Neural cell (in vitro differentiated cells): ENCODE measurements around the gene B3GALT5.

Experiments
- EP300 ChIP-seq: fragments of 450-650 bp; conservative IDR thresholded peaks from 2 replicates; pipeline ENCODE4 v1.6.1; 2014; ENCODE audit warnings: antibody characterized with exemption, mild to moderate bottlenecking, moderate library complexity; ENCODE audit not compliant: poor library complexity, severe bottlenecking
- EZH2 ChIP-seq: fragments of 200-600, 300-800 bp; shearing (Covaris generic), sonication (generic); IDR thresholded peaks from 2 replicates; pipeline ENCODE4 v1.6.1; 2014; ENCODE audit warnings: antibody characterized with exemption, low read length, borderline replicate concordance, mild to moderate bottlenecking; ENCODE audit not compliant: insufficient read depth, poor library complexity, severe bottlenecking
- MXI1 ChIP-seq: fragments of 450-650 bp; conservative IDR thresholded peaks from 2 replicates; pipeline ENCODE4 v1.6.1; 2014; ENCODE audit warnings: antibody characterized with exemption, mild to moderate bottlenecking; ENCODE audit not compliant: poor library complexity, severe bottlenecking
- TF ChIP-seq, protein P1 (sequence below): fragments of 450-650 bp; IDR thresholded peaks from 2 replicates; pipeline ENCODE4 v1.5.1; 2014; ENCODE audit warnings: antibody characterized with exemption, mild to moderate bottlenecking, moderate library complexity; ENCODE audit not compliant: poor library complexity, severe bottlenecking

DNA sequence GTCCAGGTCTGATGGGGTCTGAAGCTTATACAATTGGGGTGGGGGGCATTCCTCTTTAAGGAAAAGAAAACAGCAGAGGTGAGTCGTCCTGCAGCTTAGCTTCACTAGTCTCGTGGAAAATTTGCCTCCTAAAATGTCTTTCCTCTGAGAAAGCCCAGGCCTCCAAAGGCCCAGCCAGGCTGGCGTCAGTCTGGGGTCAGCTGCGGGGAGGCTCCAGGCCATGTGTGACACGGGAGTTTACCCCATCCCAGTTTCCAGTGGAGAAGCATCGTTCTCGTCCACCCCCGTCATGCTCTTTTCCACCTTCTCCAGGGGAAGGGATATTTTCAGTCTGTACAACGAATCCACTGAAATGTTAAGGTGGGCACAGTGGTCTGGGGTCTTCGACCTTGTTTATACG lies 42.8 kb downstream of the B3GALT5 start:
- TF ChIP-seq, protein P1, sequence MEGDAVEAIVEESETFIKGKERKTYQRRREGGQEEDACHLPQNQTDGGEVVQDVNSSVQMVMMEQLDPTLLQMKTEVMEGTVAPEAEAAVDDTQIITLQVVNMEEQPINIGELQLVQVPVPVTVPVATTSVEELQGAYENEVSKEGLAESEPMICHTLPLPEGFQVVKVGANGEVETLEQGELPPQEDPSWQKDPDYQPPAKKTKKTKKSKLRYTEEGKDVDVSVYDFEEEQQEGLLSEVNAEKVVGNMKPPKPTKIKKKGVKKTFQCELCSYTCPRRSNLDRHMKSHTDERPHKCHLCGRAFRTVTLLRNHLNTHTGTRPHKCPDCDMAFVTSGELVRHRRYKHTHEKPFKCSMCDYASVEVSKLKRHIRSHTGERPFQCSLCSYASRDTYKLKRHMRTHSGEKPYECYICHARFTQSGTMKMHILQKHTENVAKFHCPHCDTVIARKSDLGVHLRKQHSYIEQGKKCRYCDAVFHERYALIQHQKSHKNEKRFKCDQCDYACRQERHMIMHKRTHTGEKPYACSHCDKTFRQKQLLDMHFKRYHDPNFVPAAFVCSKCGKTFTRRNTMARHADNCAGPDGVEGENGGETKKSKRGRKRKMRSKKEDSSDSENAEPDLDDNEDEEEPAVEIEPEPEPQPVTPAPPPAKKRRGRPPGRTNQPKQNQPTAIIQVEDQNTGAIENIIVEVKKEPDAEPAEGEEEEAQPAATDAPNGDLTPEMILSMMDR: no peak
- TF ChIP-seq EP300 (no peak), MXI1 (no peak), EZH2 (no peak)
